Neural cell (in vitro differentiated cells): ENCODE results near the gene STIM1.

Experiments used
- EP300 ChIP-seq: fragments of 450-650 bp; conservative IDR thresholded peaks from 2 replicates; pipeline ENCODE4 v1.6.1; 2014; ENCODE audit warnings: antibody characterized with exemption, mild to moderate bottlenecking, moderate library complexity; ENCODE audit not compliant: poor library complexity, severe bottlenecking
- EZH2 ChIP-seq: fragments of 200-600, 300-800 bp; shearing (Covaris generic), sonication (generic); IDR thresholded peaks from 2 replicates; pipeline ENCODE4 v1.6.1; 2014; ENCODE audit warnings: antibody characterized with exemption, low read length, borderline replicate concordance, mild to moderate bottlenecking; ENCODE audit not compliant: insufficient read depth, poor library complexity, severe bottlenecking
- TF ChIP-seq, protein P1 (sequence below): fragments of 450-650 bp; IDR thresholded peaks from 2 replicates; pipeline ENCODE4 v1.5.1; 2014; ENCODE audit warnings: antibody characterized with exemption, mild to moderate bottlenecking, moderate library complexity; ENCODE audit not compliant: poor library complexity, severe bottlenecking

DNA sequence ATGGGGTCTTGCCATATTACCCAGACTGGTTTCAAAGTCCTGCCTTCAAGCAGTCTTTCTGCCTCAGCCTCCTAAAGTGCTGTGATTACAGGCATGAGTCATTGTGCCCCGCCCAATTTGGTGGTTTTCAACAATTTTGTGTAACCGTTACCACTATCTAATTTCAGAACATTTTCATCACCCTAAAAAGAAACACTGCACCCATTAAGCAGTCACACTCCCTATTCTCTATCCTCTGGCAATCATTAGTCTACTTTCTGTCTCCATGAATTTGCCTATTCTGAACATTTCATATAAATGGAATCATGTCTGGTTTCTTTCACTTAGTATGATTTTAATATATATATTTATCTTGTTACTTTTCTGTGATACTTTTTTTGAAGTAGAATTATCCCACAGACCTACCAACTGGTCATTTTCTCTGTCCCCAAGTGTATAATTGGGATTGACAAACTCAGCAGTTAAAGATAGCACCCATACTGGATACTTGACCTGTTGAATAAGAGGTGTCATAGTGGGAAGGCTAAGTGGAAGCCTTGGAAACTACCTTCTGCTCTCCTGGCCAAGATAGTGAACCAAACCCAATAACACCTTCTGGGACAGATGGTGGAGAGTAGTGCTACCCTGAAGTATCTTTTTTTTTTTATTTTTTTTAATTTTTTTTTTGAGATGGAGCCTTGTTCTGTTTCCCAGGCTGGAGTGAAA lies 64.8 kb downstream of the STIM1 start:
- TF ChIP-seq EZH2 (no peak), EP300 (no peak)
- TF ChIP-seq, protein P1, sequence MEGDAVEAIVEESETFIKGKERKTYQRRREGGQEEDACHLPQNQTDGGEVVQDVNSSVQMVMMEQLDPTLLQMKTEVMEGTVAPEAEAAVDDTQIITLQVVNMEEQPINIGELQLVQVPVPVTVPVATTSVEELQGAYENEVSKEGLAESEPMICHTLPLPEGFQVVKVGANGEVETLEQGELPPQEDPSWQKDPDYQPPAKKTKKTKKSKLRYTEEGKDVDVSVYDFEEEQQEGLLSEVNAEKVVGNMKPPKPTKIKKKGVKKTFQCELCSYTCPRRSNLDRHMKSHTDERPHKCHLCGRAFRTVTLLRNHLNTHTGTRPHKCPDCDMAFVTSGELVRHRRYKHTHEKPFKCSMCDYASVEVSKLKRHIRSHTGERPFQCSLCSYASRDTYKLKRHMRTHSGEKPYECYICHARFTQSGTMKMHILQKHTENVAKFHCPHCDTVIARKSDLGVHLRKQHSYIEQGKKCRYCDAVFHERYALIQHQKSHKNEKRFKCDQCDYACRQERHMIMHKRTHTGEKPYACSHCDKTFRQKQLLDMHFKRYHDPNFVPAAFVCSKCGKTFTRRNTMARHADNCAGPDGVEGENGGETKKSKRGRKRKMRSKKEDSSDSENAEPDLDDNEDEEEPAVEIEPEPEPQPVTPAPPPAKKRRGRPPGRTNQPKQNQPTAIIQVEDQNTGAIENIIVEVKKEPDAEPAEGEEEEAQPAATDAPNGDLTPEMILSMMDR: no peak
